ENCODE results near the gene CEP55.

GRCh38 chr10:93550606-93551005 lies 54.2 kb downstream of the CEP55 start:
- TF ChIP-seq, protein P1, sequence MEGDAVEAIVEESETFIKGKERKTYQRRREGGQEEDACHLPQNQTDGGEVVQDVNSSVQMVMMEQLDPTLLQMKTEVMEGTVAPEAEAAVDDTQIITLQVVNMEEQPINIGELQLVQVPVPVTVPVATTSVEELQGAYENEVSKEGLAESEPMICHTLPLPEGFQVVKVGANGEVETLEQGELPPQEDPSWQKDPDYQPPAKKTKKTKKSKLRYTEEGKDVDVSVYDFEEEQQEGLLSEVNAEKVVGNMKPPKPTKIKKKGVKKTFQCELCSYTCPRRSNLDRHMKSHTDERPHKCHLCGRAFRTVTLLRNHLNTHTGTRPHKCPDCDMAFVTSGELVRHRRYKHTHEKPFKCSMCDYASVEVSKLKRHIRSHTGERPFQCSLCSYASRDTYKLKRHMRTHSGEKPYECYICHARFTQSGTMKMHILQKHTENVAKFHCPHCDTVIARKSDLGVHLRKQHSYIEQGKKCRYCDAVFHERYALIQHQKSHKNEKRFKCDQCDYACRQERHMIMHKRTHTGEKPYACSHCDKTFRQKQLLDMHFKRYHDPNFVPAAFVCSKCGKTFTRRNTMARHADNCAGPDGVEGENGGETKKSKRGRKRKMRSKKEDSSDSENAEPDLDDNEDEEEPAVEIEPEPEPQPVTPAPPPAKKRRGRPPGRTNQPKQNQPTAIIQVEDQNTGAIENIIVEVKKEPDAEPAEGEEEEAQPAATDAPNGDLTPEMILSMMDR (IDR thresholded peaks at IDR 0.05): no peak
- no peak for TF ChIP-seq POLR2A (IDR thresholded peaks at IDR 0.05)
